Activated naive CD4-positive, alpha-beta T cell treated with anti-CD3 and anti-CD28 coated beads, Interleukin-2, amount 10 ng/mL, durations not matched to agents 7 days and 5 days (primary cell): ENCODE results near the gene DAAM2.

Source experiments
- CTCF ChIA-PET: fragments of 350-600 bp; sonication (Branson Sonifier 250); formaldehyde crosslinking; loops from one replicate; lab custom pipeline; 2021; ENCODE audit warnings: antibody characterized with exemption; lab: Charles Lee
- DNase-seq: peaks from one replicate; pipeline ENCODE4 v3.0.0-alpha.2; 2020
- H3K27ac Mint-ChIP-seq: one replicate; pipeline ENCODE4 v1.8.0; 2021; ENCODE audit warnings: mild to moderate bottlenecking, moderate library complexity, mixed read lengths
- H3K27me3 Mint-ChIP-seq: one replicate; pipeline ENCODE4 v1.8.0; 2021; ENCODE audit warnings: mild to moderate bottlenecking, mixed read lengths
- H3K36me3 Mint-ChIP-seq: one replicate; pipeline ENCODE4 v1.8.0; 2021; ENCODE audit warnings: mixed read lengths
- H3K4me1 Mint-ChIP-seq: one replicate; pipeline ENCODE4 v1.8.0; 2021; ENCODE audit warnings: mixed read lengths
- H3K4me3 Mint-ChIP-seq: one replicate; pipeline ENCODE4 v1.8.0; 2021; ENCODE audit warnings: mild to moderate bottlenecking, moderate library complexity, mixed read lengths
- H3K9me3 Mint-ChIP-seq: one replicate; pipeline ENCODE4 v1.8.0; 2021; ENCODE audit warnings: mixed read lengths

DAAM2 gene

GRCh38 chr6:39791850-39792539 is at the start of gene DAAM2:
Gene DAAM2, plus strand, starts transcription at chr6:39792376. Its CDS starts 63,927 bp downstream, at chr6:39856303.
- H3K4me1 Mint-ChIP-seq, result no peaks in the 10 kb centered on the region
- H3K9me3 Mint-ChIP-seq, result no peaks in the 10 kb centered on the region
- CTCF ChIA-PET, result no interaction called here
- H3K27ac Mint-ChIP-seq, result no peak within 1 kb of the TSS
- H3K4me3 Mint-ChIP-seq, result no peak within 1 kb of the TSS
- peaks cover 69% of the 10 kb centered on the region for H3K27me3 Mint-ChIP-seq
- DNase-seq, result no peak
- no peaks in the 10 kb centered on the region for H3K36me3 Mint-ChIP-seq

GRCh38 chr6:39746795-39747194 is 45.4 kb upstream of the DAAM2 start:
- Mint-ChIP-seq H3K4me1 (no peaks in the 10 kb centered on the region), H3K27me3 (no peaks in the 10 kb centered on the region), H3K36me3 (no peaks in the 10 kb centered on the region), H3K9me3 (no peaks in the 10 kb centered on the region), H3K4me3 (no peak overlapping the region), H3K27ac (no peak overlapping the region)
- CTCF ChIA-PET, result no interaction called here
- DNase-seq, result no peak

- Mint-ChIP-seq H3K36me3 (no peaks in the 10 kb centered on the region), H3K9me3 (no peaks in the 10 kb centered on the region), H3K27me3 (peaks cover 7% of the 10 kb centered on the region), H3K4me1 (no peaks in the 10 kb centered on the region), H3K4me3 (no peak overlapping the region), H3K27ac (no peak overlapping the region)
- DNase-seq, result no peak
- CTCF ChIA-PET, result no interaction called here
These were observed 39.1 kb upstream of the DAAM2 start for GRCh38 chr6:39752835-39753724.

- H3K27ac Mint-ChIP-seq, result no peak overlapping the region
- no peak overlapping the region for H3K4me3 Mint-ChIP-seq
- no peaks in the 10 kb centered on the region for H3K36me3 Mint-ChIP-seq
- H3K27me3 Mint-ChIP-seq, result peaks cover 7% of the 10 kb centered on the region
- H3K9me3 Mint-ChIP-seq, result no peaks in the 10 kb centered on the region
- no peak for DNase-seq
- no peaks in the 10 kb centered on the region for H3K4me1 Mint-ChIP-seq
- CTCF ChIA-PET, result no interaction called here
These were observed 38.5 kb upstream of the DAAM2 start for GRCh38 chr6:39753725-39754045.

- no peaks in the 10 kb centered on the region for H3K4me1 Mint-ChIP-seq
- no peak for DNase-seq
- H3K9me3 Mint-ChIP-seq, result no peaks in the 10 kb centered on the region
- H3K4me3 Mint-ChIP-seq, result no peak overlapping the region
- no peak overlapping the region for H3K27ac Mint-ChIP-seq
- CTCF ChIA-PET, result no interaction called here
- H3K27me3 Mint-ChIP-seq, result peaks cover 7% of the 10 kb centered on the region
- no peaks in the 10 kb centered on the region for H3K36me3 Mint-ChIP-seq
These were observed 37.6 kb upstream of the DAAM2 start for GRCh38 chr6:39754514-39755115.

- DNase-seq, result no peak
- H3K27ac Mint-ChIP-seq, result no peak overlapping the region
- CTCF ChIA-PET, result no interaction called here
- no peaks in the 10 kb centered on the region for H3K36me3 Mint-ChIP-seq
- peaks cover 7% of the 10 kb centered on the region for H3K27me3 Mint-ChIP-seq
- H3K9me3 Mint-ChIP-seq, result no peaks in the 10 kb centered on the region
- H3K4me1 Mint-ChIP-seq, result no peaks in the 10 kb centered on the region
- no peak overlapping the region for H3K4me3 Mint-ChIP-seq
These were observed 36.9 kb upstream of the DAAM2 start for GRCh38 chr6:39755231-39755630.

- no peak for DNase-seq
- no peaks in the 10 kb centered on the region for H3K9me3 Mint-ChIP-seq
- no peaks in the 10 kb centered on the region for H3K4me1 Mint-ChIP-seq
- no peak overlapping the region for H3K4me3 Mint-ChIP-seq
- H3K27me3 Mint-ChIP-seq, result peaks cover 7% of the 10 kb centered on the region
- no peak overlapping the region for H3K27ac Mint-ChIP-seq
- CTCF ChIA-PET, result no interaction called here
- H3K36me3 Mint-ChIP-seq, result no peaks in the 10 kb centered on the region
These were observed 35.6 kb upstream of the DAAM2 start for GRCh38 chr6:39756582-39756981.

- no peaks in the 10 kb centered on the region for H3K4me1 Mint-ChIP-seq
- DNase-seq, result no peak
- H3K9me3 Mint-ChIP-seq, result no peaks in the 10 kb centered on the region
- H3K36me3 Mint-ChIP-seq, result no peaks in the 10 kb centered on the region
- no peaks in the 10 kb centered on the region for H3K27me3 Mint-ChIP-seq
- H3K27ac Mint-ChIP-seq, result no peak overlapping the region
- no peak overlapping the region for H3K4me3 Mint-ChIP-seq
- CTCF ChIA-PET, result no interaction called here
These were observed 33.1 kb upstream of the DAAM2 start for GRCh38 chr6:39758905-39759605.

GRCh38 chr6:39760226-39760952 is 31.8 kb upstream of the DAAM2 start:
- no peaks in the 10 kb centered on the region for H3K27me3 Mint-ChIP-seq
- no peak overlapping the region for H3K4me3 Mint-ChIP-seq
- CTCF ChIA-PET, result no interaction called here
- no peaks in the 10 kb centered on the region for H3K36me3 Mint-ChIP-seq
- no peaks in the 10 kb centered on the region for H3K9me3 Mint-ChIP-seq
- H3K4me1 Mint-ChIP-seq, result no peaks in the 10 kb centered on the region
- no peak overlapping the region for H3K27ac Mint-ChIP-seq
- DNase-seq, result no peak

GRCh38 chr6:39765508-39766065 is 26.6 kb upstream of the DAAM2 start:
- CTCF ChIA-PET, result no interaction called here
- H3K27me3 Mint-ChIP-seq, result no peaks in the 10 kb centered on the region

GRCh38 chr6:39769012-39769411 is 23.2 kb upstream of the DAAM2 start:
- no peak for DNase-seq
- H3K4me3 Mint-ChIP-seq, result no peak overlapping the region
- H3K27ac Mint-ChIP-seq, result no peak overlapping the region
- H3K36me3 Mint-ChIP-seq, result no peaks in the 10 kb centered on the region
- H3K27me3 Mint-ChIP-seq, result peaks cover 2% of the 10 kb centered on the region
- no peaks in the 10 kb centered on the region for H3K9me3 Mint-ChIP-seq
- no peaks in the 10 kb centered on the region for H3K4me1 Mint-ChIP-seq
- CTCF ChIA-PET, result no interaction called here

More at GRCh38 chr6:39765508-39766065, 26.6 kb upstream of the DAAM2 start:
- no peak overlapping the region for H3K4me3 Mint-ChIP-seq
- no peak overlapping the region for H3K27ac Mint-ChIP-seq
- H3K9me3 Mint-ChIP-seq, result no peaks in the 10 kb centered on the region
- no peaks in the 10 kb centered on the region for H3K36me3 Mint-ChIP-seq
- no peaks in the 10 kb centered on the region for H3K4me1 Mint-ChIP-seq
- no peak for DNase-seq

- Mint-ChIP-seq H3K4me1 (no peaks in the 10 kb centered on the region), H3K27ac (no peak overlapping the region), H3K9me3 (no peaks in the 10 kb centered on the region), H3K36me3 (no peaks in the 10 kb centered on the region), H3K4me3 (no peak overlapping the region), H3K27me3 (peaks cover 6% of the 10 kb centered on the region)
- no peak for DNase-seq
- CTCF ChIA-PET, result no interaction called here
These were observed 21.7 kb upstream of the DAAM2 start for GRCh38 chr6:39770446-39770845.

GRCh38 chr6:39772559-39773273 is 19.5 kb upstream of the DAAM2 start:
- Mint-ChIP-seq H3K27ac (no peak overlapping the region), H3K9me3 (no peaks in the 10 kb centered on the region), H3K4me3 (no peak overlapping the region), H3K36me3 (no peaks in the 10 kb centered on the region), H3K27me3 (peaks cover 6% of the 10 kb centered on the region), H3K4me1 (no peaks in the 10 kb centered on the region)
- DNase-seq, result no peak
- CTCF ChIA-PET, result no interaction called here
